DMS 273 treated with DMSO at 0.1 percent for 48 hours (cell line): ENCODE measurements around the gene SIAH2.

Experiments used
- DNase-seq: peaks from one replicate; lab custom pipeline; 2025; lab: John Stamatoyannopoulos, UW

Gene SIAH2

DNA sequence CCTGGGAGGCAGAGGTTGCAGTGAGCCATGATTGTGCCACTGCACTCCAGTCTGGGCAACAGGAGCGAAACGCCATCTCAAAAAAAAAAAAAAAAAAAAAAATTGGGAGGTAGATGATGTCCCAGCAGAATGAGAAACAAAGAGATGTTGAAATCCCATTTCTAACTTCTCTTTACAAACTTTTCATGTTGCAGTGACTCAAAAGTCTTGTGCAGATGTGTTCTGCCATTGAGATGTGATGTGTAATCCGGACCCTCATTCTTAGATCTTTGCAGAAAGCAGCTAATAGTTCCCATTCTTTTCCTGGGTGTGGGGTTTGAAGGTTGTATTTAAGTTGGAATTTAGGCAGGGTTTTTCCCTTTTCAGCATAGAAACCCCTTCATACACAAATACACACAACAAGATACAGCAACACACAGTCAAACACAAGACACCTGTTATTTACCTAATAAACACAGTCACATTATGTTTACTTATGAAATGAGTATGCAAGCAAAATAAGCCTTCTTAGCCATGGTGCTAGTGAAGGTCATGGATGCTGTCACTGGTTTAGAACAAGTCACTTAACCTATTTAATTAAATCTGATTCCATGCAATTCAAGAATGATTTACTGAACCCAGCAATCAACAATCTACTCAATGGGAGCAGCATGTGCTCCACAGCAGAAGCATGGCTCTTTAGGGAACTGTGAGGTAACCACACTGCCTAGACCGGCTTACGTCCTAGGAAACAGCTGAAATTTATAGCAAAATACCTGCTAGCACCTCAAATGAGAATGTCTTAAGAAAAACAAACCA, 14.9 kb downstream of the SIAH2 start:
- DNase-seq, result no peak

DNA sequence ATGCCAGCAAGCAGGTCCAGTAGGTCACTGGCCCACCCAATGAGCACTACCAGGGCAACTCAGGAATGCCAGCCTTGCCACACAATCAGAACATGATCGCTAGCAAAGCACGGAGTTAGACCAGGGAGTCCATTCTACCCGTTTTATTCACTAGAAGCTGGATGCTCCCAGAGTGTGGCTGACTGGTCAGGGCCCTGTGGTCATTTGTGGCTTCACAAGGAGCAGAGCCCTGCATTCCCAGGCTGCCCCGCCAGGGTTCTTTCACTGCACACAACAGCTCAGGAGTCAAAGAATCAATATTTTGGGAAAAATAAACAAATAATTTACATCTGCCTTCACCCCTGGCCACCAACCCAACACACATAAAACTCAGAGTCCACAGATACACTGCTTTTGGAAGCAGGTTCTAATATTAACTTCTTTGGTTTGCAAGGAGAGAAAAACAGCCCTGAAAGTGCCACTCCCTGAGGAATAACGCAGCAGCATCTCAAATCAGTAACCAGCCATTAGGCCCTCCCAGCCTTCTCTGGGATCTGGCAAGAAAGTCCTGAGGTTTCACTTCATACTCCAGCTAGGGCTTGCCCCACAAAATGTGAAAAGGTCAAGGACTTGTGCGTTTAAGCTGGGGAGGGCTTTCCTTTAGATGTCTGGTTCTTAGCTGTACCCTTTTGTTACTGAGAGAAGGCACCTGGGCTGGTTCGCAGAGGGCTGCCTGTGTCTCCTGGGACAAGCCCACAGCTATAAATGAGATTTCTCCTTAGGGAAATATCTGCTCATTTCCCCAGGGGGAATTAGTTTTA, 16.0 kb downstream of the SIAH2 start:
- DNase-seq, result no peak

DNA sequence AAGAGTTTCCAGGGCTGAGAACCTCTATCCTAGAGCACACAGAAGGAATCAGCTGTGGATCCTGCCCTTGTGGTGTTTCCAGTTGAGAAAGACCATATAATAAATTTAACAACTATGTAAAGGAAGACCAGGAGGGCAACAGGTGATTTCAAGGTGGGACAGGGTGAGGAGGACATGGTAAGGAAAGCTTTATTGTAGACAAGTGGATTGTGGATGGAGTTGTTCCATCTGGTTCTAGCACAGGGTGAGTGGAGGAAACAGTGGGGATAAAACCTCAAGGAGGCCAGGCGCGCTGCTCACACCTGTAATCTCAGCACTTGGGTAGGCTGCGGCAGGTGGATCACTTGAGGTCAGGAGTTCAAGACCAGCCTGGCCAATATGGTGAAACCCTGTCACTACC, 17.1 kb downstream of the SIAH2 start:
- no peak for DNase-seq

DNA sequence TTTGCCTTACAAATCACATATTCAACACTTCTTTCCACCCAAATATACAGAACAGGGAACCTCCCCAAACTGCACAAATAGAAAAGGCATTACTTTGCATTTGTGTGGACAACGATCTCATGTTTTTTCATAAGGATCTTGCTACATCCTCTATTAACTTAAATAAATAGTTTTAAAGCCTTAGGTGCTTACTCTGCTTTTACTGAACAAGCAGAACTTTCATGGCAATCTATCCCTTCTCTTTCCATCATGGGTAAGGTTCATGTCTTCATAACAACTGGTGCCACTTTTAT, 18.1 kb downstream of the SIAH2 start:
- no peak for DNase-seq

DNA sequence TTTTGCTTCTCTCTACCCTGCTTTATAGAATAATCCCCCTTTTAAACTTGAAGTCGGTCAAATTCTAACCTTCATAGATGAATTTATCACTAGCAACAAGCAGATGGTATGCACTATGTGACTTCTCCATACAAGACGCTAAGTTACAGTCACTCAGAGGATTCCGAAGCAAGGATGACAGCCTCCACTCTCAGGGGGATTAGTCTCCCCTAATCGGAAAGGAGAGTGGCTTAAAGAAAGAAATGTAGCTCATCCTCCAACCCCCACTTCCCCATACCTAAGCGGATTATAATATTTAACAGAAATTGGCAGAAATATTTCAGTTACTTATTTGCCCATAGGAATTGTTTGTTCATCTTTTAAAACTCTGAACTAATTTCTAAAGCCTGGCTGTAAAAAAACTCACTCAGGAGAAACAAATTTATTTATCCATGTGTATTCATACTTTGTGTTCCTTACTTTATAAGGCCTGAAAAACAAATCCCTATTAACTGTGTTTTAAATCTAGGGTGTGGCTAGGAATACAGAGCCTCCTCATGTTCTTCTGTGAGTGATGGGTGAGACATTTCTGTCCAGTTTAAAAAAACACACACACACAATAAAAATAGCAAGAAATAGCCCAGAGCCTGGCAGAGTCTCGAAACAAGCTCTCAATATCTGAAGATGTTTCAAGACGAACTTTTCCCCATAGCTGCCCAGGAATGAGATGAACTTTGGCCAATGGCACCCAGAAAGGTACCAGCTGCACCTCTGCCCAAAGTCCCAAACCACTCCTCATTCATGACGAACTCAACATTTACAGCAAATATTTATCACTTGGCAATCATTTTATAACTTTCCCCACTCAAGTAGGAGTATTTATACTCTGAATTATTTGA, 18.7 kb downstream of the SIAH2 start:
- DNase-seq, result no peak

DNA sequence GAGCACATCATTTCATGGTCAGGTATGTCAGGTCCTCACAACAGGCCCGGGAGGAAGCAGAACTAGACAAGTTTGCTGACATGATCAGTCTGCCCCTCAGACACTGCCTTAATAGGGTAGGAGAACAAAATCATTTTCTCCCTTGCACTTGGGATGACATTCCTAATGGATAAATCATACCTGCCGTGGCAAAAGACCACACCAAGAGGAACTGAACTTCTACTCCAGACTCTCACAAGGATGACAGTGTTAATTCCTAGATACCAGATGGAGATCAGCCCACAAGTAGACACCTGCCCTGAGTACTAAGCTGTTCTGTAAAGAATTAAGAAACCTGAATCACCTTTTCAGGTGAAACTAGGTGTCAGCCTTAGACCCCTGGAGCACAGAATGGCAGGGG, 19.5 kb downstream of the SIAH2 start:
- no peak for DNase-seq

DNA sequence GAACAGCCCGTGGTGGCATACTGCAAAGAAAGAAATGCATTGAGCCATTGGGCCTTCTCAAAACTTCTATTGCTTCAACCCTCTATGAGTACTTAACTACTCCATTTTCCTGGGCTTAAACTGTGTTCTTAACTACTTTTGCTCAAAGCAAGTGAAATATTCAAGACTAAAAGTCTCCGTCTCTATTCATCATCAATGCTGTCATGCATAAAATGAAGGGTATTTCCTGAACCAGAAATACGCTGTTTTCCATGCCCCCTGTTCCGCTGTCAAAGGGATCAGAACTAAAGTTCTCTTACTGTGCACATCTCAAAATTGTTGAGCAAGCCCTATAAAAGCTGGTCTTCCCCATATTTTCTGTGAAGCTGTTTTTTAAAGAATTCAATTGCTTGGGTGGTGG, 20.3 kb downstream of the SIAH2 start:
- no peak for DNase-seq

DNA sequence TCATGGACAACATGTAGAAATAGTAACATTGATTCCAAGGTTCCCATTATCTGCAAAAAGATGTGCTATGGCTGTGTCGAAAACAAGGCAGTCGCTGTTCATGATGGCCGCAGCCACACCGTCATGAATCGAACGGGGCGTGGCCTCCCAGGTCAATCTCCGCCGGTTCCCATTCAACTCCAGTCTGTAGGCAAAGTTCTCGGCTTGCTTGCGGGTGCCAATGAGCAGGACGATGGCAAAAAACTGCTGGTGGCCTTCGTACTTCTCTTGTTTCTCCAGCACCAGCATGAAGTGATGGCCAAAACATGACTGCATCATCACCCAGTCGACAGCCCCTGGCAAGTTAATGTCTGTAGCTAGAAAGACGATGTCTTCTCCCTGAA, 20.8 kb downstream of the SIAH2 start:
- DNase-seq, result no peak

DNA sequence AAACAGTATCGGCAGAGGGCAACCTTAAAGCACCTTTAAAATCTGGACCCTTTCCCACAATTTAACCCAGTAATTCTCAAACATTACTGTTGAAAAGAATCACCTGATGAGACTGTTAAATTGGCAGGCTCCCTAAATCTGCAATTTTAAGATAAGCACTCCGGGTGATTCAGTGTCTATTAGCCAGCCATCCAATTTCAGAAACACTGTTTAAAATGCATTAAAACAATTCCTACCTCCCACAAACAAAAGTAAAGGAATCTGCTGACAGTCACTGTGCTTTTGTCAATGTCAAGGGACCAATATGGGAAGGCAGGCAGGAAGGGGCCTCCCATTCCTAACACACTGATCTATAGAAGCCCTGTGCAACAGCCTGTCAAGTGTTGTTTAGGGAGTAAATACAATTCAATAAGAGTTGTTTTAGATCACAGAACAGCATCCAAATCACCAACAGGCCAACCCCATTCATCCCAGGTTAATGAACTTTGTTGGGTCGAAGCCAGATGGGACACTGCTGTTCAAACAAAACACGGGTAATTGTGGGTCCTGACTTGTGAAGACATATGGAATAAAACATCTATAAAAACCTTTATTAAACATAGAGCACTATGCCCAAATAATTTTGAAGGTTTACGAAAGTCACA, 21.4 kb downstream of the SIAH2 start:
- DNase-seq, result no peak

DNA sequence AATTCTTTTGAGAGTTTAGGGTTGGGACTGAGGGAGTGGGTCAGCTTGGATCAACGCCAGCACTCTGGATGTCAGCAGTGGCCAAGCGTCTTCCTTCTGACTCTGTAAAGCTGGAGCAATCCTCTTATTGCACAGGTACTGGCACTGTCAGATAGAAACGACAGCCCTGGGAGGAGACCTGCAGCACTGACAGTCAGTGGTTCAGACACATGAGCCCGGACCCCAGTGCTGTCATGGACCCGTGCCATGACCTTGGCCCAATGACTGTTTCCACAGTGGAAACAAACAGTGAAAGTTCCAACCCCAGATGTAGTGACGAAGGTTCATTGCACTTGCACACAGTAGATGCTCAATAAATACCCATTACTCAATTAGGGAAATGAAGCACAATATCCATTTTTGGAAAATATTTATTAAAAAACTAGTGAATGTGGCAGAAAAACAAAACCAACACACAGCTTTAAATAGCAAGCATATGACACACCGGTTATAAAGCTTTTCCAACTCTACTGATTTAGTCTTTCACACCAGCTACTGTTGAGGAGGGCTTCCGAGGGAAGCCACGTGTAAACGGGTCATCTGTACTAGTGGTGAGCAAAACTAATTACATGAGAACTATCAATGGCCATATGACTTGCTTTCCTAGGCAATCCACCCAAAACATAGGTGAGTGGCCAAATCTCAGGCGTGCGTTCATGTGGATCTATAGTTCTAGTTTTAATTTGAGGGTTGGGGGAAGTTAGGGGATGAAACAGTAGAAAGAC, 22.1 kb downstream of the SIAH2 start:
- no peak for DNase-seq

DNA sequence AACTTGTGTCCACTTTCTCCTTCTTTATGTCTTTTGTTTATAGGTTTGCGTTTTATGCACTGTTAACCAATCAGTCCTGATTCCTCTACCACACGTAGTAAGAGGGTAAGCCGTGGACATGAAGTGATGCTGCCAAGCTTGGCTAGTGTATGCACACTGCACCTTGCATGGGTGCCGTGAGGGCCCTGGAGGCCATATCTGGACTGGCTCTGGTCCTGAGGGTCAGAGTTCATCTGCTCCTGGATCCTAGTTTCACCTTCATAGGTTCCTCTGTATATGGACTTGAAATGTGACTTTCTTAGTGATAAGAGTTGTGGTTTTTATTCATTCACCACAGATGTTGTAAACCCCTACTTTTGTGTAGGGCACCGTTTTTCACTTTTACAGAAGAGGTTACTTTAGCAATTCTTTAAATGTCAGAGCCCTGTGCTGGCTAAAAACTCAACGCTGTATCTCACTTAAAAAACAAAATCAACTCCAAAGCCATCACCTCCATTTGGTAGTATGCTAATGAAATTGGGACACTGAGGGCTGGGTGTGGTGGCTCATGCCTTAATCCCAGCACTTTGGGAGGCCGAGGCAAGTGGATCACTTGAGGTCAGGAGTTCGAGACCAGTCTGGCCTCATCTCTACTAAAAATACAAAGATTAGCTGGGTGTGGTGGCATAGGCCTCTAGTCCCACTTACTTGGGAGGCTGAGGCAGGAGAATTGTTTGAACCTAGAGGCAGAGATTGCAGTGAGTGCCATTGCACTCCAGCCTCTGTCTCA, 22.9 kb downstream of the SIAH2 start:
- no peak for DNase-seq

DNA sequence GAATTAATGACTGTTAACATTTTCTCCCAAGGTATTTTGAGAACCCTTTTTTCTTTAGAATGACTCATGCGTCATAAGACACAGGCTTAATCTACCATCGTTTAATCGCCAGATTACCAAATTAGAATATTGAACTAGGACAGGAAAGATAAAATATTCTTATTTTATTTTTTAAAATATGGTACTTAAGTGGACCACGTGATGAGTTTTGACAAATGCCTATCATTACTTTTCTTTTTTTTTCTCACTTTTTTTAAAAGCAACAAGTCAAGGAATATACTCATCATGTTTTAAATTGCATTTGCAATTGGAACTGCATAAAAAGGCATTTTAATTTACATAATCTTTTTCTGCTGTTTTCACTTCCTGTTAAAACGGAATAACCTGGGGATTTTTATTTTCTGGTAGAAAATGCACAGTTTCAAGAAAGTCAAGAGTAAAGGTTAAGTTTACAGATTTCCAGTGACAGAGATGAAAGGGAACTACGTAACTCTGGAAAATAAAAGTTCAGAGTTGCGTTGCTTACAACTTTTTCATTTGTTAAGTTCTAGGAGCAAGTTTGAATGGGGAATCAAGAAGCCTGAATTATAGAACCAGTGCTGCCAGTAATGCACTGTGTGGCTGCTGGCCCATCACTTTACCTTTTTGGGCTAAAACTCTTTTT, 23.6 kb downstream of the SIAH2 start:
- DNase-seq, result no peak

DNA sequence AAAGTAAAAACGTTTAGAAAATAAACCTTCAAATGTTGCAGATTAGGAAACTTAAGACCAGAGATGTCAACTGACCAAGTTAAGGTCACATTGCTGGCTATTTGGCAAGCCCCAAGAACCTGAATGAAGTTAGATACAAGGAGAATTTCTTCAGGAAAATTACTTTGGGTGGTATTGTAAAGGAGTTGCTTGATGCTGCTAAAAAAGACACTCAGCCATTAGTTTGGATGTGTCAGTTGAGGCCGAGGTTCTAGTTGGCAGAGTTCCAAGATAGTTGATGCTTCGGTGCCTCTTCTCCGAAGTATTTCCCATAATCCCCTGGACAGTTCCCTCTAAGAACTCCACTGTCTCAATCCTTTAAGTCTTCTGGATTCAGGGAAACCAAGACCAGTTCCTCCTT, 24.3 kb downstream of the SIAH2 start:
- DNase-seq, result no peak

DNA sequence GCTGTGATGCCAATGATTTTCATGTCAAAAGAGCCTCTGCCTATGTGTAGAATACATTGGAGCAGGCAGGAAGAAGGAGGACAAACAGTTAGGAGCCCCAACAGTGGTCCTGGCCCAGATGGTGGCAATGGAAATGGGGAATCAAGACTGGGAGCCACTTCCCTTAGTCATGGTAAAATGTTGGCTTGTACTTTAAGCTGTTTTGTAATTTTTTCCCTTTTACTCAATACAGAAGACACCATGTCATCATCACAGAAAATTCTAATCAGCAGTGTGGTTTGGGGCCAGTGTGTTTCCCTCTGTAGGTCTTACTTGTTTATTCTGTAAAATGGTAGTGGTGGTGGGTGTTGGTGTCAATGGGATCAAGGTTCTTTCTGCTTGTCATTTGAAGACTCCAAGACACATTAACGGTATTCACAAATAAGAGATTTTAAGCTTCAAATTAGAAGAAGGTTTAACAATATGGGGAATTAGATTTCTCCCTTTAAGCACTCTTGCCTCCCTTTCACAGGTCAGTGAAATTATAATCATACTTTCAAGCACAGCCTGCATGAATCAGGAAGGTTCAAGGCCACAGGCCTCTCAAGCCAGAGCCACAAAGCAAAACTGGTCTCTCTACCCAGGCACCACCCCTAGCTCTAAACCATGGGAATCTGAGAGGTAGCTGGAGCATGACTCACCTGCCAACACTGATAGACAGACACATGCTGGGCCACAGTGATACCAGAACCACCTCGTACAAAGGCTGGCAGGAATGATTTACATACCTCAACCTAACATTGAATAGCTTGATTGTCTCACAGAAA, 24.9 kb downstream of the SIAH2 start:
- DNase-seq, result no peak

DNA sequence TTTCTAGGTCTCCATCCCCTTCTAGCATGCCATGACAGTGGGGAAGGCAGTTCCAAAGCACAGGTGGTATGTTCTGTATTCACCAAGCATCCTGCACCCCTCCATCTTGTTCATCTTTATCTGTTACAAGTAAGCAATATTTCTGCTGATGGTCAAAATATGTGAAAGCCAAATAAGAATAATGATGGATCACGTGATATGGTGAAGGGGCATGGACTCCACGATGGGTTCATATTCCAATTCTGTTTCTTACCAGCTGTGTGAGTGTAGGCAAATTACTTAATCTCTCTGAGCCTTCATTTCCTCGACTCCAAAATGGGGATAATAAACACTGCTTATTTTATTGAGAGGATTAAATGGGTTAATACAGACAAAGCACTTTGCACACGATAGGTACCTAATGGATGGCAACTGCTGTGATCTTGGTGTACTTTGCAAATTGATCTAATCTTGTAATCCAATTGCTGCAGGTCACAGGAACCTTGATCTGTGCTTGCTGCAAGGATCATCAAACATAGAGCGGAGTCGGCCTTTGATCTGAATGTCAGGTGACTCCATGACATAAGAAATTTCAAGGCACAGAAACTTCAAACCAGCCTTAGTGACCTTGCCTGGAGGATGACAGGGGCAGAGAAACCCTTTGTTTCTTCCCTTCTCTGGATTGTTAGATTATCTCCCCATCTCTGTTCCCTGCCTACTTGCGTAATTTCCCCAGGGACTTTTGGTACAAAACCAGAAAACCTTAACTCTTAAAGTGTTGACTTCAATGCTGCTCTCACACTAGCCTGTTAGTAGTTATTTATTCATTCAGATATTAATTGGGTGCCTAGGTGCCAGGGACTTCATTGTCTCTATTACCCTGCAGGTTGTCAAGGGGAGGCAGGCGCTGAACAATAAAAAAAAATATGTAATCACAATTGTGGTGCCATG, 25.8 kb downstream of the SIAH2 start:
- DNase-seq, result no peak

DNA sequence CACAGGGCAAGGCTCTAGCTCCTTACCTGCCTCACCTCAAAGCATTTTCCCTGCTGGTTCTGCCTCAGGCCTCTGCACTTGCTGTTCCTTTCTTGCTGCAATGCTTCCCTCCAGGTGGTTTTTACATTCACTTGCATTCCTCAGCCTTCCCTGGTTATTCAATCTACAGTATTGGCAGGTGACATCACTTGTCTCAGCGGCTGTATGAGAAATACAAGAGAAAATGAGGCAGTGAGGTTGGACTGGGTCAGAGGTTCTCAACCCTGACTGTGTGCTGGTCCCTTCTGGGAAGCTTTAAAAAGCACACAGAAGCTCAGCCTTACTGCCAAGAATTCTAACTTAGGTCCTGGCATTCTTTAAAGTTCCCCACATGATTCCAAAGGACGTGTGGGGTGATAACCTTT, 26.7 kb downstream of the SIAH2 start:
- DNase-seq, result no peak

DNA sequence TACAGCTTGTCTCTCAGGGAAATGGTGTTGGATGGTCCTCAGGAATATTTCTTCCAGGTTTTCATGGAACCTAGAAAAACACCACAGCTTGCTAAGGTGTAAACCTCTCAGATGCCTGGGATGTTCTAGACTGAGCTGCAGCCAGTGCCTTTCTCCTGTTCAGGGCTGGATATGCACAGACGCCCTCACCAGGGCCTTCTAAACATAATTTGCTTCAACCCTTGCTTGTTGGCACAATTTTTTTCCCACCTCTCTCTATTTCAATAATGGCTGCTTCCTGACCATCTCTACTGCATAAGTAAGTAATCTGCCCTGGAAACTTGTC, 28.2 kb downstream of the SIAH2 start:
- DNase-seq, result no peak
